Heart left ventricle (tissue), 16 donors: ENCODE data around the gene HOXA9. TPM values are rescaled to one million over a fixed set of nuclear protein-coding genes. Genes with fewer than 3 reads are reported as not detected.

Source experiments
- ATAC-seq, 4 donors: fragments of 200-7000 bp; cut with Tn5 transposase; one replicate each; pipeline ENCODE4 v1.9.1; 2020 to 2022; ENCODE audit warnings: moderate library complexity in 4 of 4, mild to moderate bottlenecking in 3 of 4, moderate number of reproducible peaks in 1 of 4
- DNase-seq, 5 donors: peaks; one replicate each; pipeline ENCODE4 v3.0.0-alpha.2; 2020
- H3K27ac ChIP-seq, 12 donors: fragments of 200-600 bp; sonication (generic) in 4 of 12; one replicate each; pipeline versions ENCODE4 v1.5.0 to v1.8.0; 2016 to 2022; ENCODE audit warnings: mild to moderate bottlenecking in 2 of 12
- H3K27me3 ChIP-seq, 9 donors: fragments of 200-600 bp; sonication (generic) in 2 of 9; one replicate each; pipeline versions ENCODE4 v1.5.1 to v1.8.0; 2016 to 2022; ENCODE audit warnings: mild to moderate bottlenecking in 3 of 9
- H3K36me3 ChIP-seq, 9 donors: fragments of 200-600 bp; sonication (generic) in 2 of 9; one replicate each; pipeline versions ENCODE4 v1.5.0 to v1.8.0; 2018 to 2022; ENCODE audit warnings: mild to moderate bottlenecking in 2 of 9
- H3K4me1 ChIP-seq, 12 donors: fragments of 200-600 bp; sonication (generic) in 4 of 12; one replicate each; pipeline versions ENCODE4 v1.5.0 to v1.8.0; 2016 to 2022; ENCODE audit warnings: mild to moderate bottlenecking in 3 of 12
- H3K4me3 ChIP-seq, 12 donors: fragments of 200-600 bp; sonication (generic) in 4 of 12; one replicate each; pipeline versions ENCODE4 v1.5.0 to v1.8.0; 2017 to 2022; ENCODE audit warnings: mild to moderate bottlenecking in 9 of 12, moderate library complexity in 4 of 12
- H3K9me3 ChIP-seq, 12 donors: fragments of 200-600 bp; sonication (generic) in 4 of 12; one replicate each; pipeline versions ENCODE4 v1.5.0 to v1.8.0; 2016 to 2022; ENCODE audit warnings: mild to moderate bottlenecking in 1 of 12
- CTCF ChIP-seq, 12 donors: fragments of 200-600 bp; sonication (generic) in 4 of 12; IDR thresholded peaks; one replicate each; pipeline versions ENCODE4 v1.5.0 to v1.8.0; 2018 to 2022; ENCODE audit warnings: antibody characterized with exemption in 12 of 12, mild to moderate bottlenecking in 5 of 12
- POLR2A ChIP-seq, 2 donors: fragments of 450-650 bp; IDR thresholded peaks; one replicate each; pipeline ENCODE4 v1.6.1; 2017; ENCODE audit warnings: antibody characterized with exemption in 2 of 2, mild to moderate bottlenecking in 2 of 2, moderate library complexity in 2 of 2
- WGBS, 4 donors: extraction: QIAGEN DNeasy Blood & Tissue Kit in 2 of 4; methylation state at CpG; one replicate each; pipeline versions ENCODE4 v1.1.5 to v1.1.7; 2013 to 2018; 5-methylcytosine and 5-hydroxymethylcytosine counted together
- intact Hi-C, 10 donors: fragments of 100-400 bp; cut with DNase I; formaldehyde crosslinking; loops; one replicate each; pipeline versions ENCODE4 v1.11.1 to v1.14.2; 2022
- polyA plus RNA-seq, 2 donors: library from polyadenylated mRNA; stranded (reverse); fragments of 200-250 nt; gene quantifications; one replicate each; pipeline ENCODE4 v1.2.3, GENCODE V29; 2013
- total RNA-seq, 9 donors: library from RNA; depleted of rRNA in 2 of 9; stranded (reverse); fragments of >200 nt in 2 of 9; fragmentation: NEBNext Ultra II Directional in 3 of 9; extraction: Animal tissue kit (Norgen Biotek cat#: 25700) in 3 of 9; gene quantifications; one replicate each; pipeline versions ENCODE4 v1.1.0 to v1.2.4, GENCODE V29; 2016 to 2023
- donor health status: ischemic (EF 13 %, LVEDD 7.1; RV severe dilation, severe dysfunction).
- donor health status: healthy with polysubstance abuse.
- donor health status: DM: no; HTN: yes; CAD: no.
- donor health status: DM: no; HTN: no; CAD: no.
- donor health status: ischemic (EF 25% LVEDD 6.9; RV normal size, moderate dysfunction).
- donor health status: ischemic (EF 25% LVEDD 5.7; RV mildly dilated, moderate dysfunction).
- donor health status: healthy.
- donor health status: DM: yes; HTN: yes; CAD: no.
- donor health status: ischemic (EF 35%, LVEDD 5.7; RV mildly dilated, moderate dysfunction).
- donor health status: nonischemic (EF 11% LVEDD 7.7; RV severe dilation, severe dysfunction).
- donor health status: DM: yes; HTN: yes; CAD: no.
- donor health status: PGD.
- donor health status: ischemic (EF 29% LVEDD 5.4; RV normal size, mild dysfunction).
- donor health status: nonischemic (EF 23%, LVEDD 6.1; RV moderate dilation, normal function).

The HOXA9 gene
- total and polyA plus RNA-seq, 11 donors: 0.29 TPM; not detected in 10

- Histone ChIP-seq H3K4me1 (peaks cover 0 to 18% (median 0%) of the 10 kb centered on the region in 12 donors), H3K9me3 (no peaks in the 10 kb centered on the region), H3K27ac (peak overlapping the region in 1 of 12 donors; percentile 61), H3K4me3 (no peak overlapping the region), H3K27me3 (peaks cover 17 to 97% (median 89%) of the 10 kb centered on the region in 9 donors), H3K36me3 (no peaks in the 10 kb centered on the region)
- intact Hi-C loops: loop anchor here in 4 of 10 donors (2.0 to 5.0 kb wide), 3 partner anchors 37 to 280 kb away; partner anchors contain the start of genes SKAP2 (in 2 of the 4) and HOXA1 (in 1 of the 4)
- DNase-seq: no peak
- WGBS, 4 donors: 12 to 18% (median 13%) methylated on average over 2 of the region's 2 CpGs
- no peak for TF ChIP-seq CTCF (IDR thresholded peaks at IDR 0.05)
- no peak for TF ChIP-seq POLR2A (IDR thresholded peaks at IDR 0.05)
- no peak for ATAC-seq
Observed at GRCh38 chr7:27134392-27134791, 30.9 kb downstream of the HOXA9 start.

GRCh38 chr7:27133409-27134231 is 31.7 kb downstream of the HOXA9 start:
- no peak for ATAC-seq
- peak overlapping the region in 1 of 12 donors; percentile 61 for H3K27ac ChIP-seq

GRCh38 chr7:27132978-27133377 is 32.4 kb downstream of the HOXA9 start:
- Histone ChIP-seq H3K4me1 (peaks cover 0 to 16% (median 0%) of the 10 kb centered on the region in 12 donors), H3K36me3 (no peaks in the 10 kb centered on the region), H3K4me3 (no peak overlapping the region), H3K27ac (peak overlapping the region in 1 of 12 donors; percentile 61), H3K27me3 (peaks cover 21 to 97% (median 91%) of the 10 kb centered on the region in 9 donors), H3K9me3 (no peaks in the 10 kb centered on the region)
- intact Hi-C loops: loop anchor here in 3 of 10 donors (5.0 kb wide), 2 partner anchors 36 to 271 kb away; partner anchors contain the start of genes SKAP2 (in 2 of the 3) and HOXA1 (in 1 of the 3)
- ATAC-seq: no peak
- TF ChIP-seq POLR2A (IDR thresholded peaks at IDR 0.05) (no peak), CTCF (IDR thresholded peaks at IDR 0.05) (no peak)
- DNase-seq: no peak
- WGBS, 4 donors: 25 to 34% (median 26%) methylated on average over 6 of the region's 6 CpGs

More at GRCh38 chr7:27133409-27134231, 31.7 kb downstream of the HOXA9 start:
- H3K27me3 ChIP-seq: peaks cover 19 to 97% (median 90%) of the 10 kb centered on the region in 9 donors
- intact Hi-C loops: loop anchor here in 4 of 10 donors (2.0 to 5.0 kb wide), 3 partner anchors 36 to 279 kb away; partner anchors contain the start of genes SKAP2 (in 2 of the 4) and HOXA1 (in 1 of the 4)
- no peak overlapping the region for H3K4me3 ChIP-seq
- WGBS, 4 donors: 17 to 27% (median 21%) methylated on average over 18 of the region's 18 CpGs
- no peaks in the 10 kb centered on the region for H3K9me3 ChIP-seq
- TF ChIP-seq POLR2A (IDR thresholded peaks at IDR 0.05) (no peak), CTCF (IDR thresholded peaks at IDR 0.05) (no peak)
- peaks cover 0 to 16% (median 0%) of the 10 kb centered on the region in 12 donors for H3K4me1 ChIP-seq
- no peaks in the 10 kb centered on the region for H3K36me3 ChIP-seq
- no peak for DNase-seq

- no peak for DNase-seq
- WGBS, 4 donors: 24 to 50% (median 36%) methylated on average over 2 of the region's 2 CpGs
- intact Hi-C loops: loop anchor here in 3 of 10 donors (5.0 kb wide), 2 partner anchors 35 to 270 kb away; partner anchors contain the start of genes SKAP2 (in 2 of the 3) and HOXA1 (in 1 of the 3)
- no peaks in the 10 kb centered on the region for H3K9me3 ChIP-seq
- no peak overlapping the region for H3K4me3 ChIP-seq
- no peaks in the 10 kb centered on the region for H3K36me3 ChIP-seq
- peaks cover 0 to 16% (median 0%) of the 10 kb centered on the region in 12 donors for H3K4me1 ChIP-seq
- no peak for ATAC-seq
- no peak for TF ChIP-seq CTCF (IDR thresholded peaks at IDR 0.05)
- no peak for TF ChIP-seq POLR2A (IDR thresholded peaks at IDR 0.05)
- no peak overlapping the region for H3K27ac ChIP-seq
- peaks cover 21 to 97% (median 90%) of the 10 kb centered on the region in 9 donors for H3K27me3 ChIP-seq
Observed at GRCh38 chr7:27132214-27132613, 33.1 kb downstream of the HOXA9 start.
